ENCODE data around the gene CREB3L2. TPM values are rescaled to one million over a fixed set of nuclear protein-coding genes. Genes with fewer than 3 reads are reported as not detected.

CREB3L2 gene
- total and polyA plus RNA-seq, 5 donors: 10.7 to 75.1 (median 37.8) TPM

GRCh38 chr7:137981668-137982067 is 20.2 kb downstream of the CREB3L2 start:
- no peak for ATAC-seq
- H3K4me1 ChIP-seq (ENCODE audit: control insufficient read depth, insufficient read depth, low read length): peaks cover 25% of the 10 kb centered on the region
- H3K9me3 ChIP-seq (ENCODE audit: control insufficient read depth, low read length): no peaks in the 10 kb centered on the region
- DNase-seq: no peak
- no peak overlapping the region for H3K27ac ChIP-seq (ENCODE audit: low read length)
- no peak overlapping the region for H3K4me3 ChIP-seq (ENCODE audit: low read length)
- 64% methylated on average over 4 of the region's 4 CpGs for WGBS
- intact Hi-C loops (cut with DNase I): no loop called here
- no peaks in the 10 kb centered on the region for H3K27me3 ChIP-seq (ENCODE audit: control insufficient read depth, insufficient read depth)

- H3K9me3 ChIP-seq (ENCODE audit: control insufficient read depth, low read length): no peaks in the 10 kb centered on the region
- intact Hi-C loops (cut with DNase I): no loop called here
- no peak overlapping the region for H3K4me3 ChIP-seq (ENCODE audit: low read length)
- peaks cover 21% of the 10 kb centered on the region for H3K4me1 ChIP-seq (ENCODE audit: control insufficient read depth, insufficient read depth, low read length)
- ATAC-seq: no peak
- no peaks in the 10 kb centered on the region for H3K27me3 ChIP-seq (ENCODE audit: control insufficient read depth, insufficient read depth)
- no peak overlapping the region for H3K27ac ChIP-seq (ENCODE audit: low read length)
- DNase-seq: no peak
Observed at GRCh38 chr7:137981175-137981574, 20.7 kb downstream of the CREB3L2 start.

GRCh38 chr7:137980308-137980707 is 21.6 kb downstream of the CREB3L2 start:
- peaks cover 20% of the 10 kb centered on the region for H3K4me1 ChIP-seq (ENCODE audit: control insufficient read depth, insufficient read depth, low read length)
- no peaks in the 10 kb centered on the region for H3K9me3 ChIP-seq (ENCODE audit: control insufficient read depth, low read length)
- H3K4me3 ChIP-seq (ENCODE audit: low read length): no peak overlapping the region
- ATAC-seq: no peak
- WGBS: 94% methylated on average over 2 of the region's 2 CpGs
- H3K27me3 ChIP-seq (ENCODE audit: control insufficient read depth, insufficient read depth): no peaks in the 10 kb centered on the region
- intact Hi-C loops (cut with DNase I): no loop called here
- no peak overlapping the region for H3K27ac ChIP-seq (ENCODE audit: low read length)
- DNase-seq: no peak

- Histone ChIP-seq H3K27me3 (ENCODE audit: control insufficient read depth, insufficient read depth) (no peaks in the 10 kb centered on the region), H3K9me3 (ENCODE audit: control insufficient read depth, low read length) (no peaks in the 10 kb centered on the region), H3K27ac (ENCODE audit: low read length) (peak overlapping the region; percentile 88), H3K4me1 (ENCODE audit: control insufficient read depth, insufficient read depth, low read length) (peaks cover 21% of the 10 kb centered on the region), H3K4me3 (ENCODE audit: low read length) (no peak overlapping the region)
- DNase-seq: peak; percentile 70 to 77 (median 75)
- 42% methylated on average over 10 of the region's 10 CpGs for WGBS
- intact Hi-C loops (cut with DNase I): no loop called here
- peak; percentile 88 to 92 for ATAC-seq
Observed at GRCh38 chr7:137978464-137979237, 23.2 kb downstream of the CREB3L2 start.

- Histone ChIP-seq H3K27ac (ENCODE audit: low read length) (no peak overlapping the region), H3K4me3 (ENCODE audit: low read length) (no peak overlapping the region), H3K9me3 (ENCODE audit: control insufficient read depth, low read length) (no peaks in the 10 kb centered on the region), H3K27me3 (ENCODE audit: control insufficient read depth, insufficient read depth) (no peaks in the 10 kb centered on the region), H3K4me1 (ENCODE audit: control insufficient read depth, insufficient read depth, low read length) (peaks cover 17% of the 10 kb centered on the region)
- WGBS: 70% methylated on average over 4 of the region's 4 CpGs
- ATAC-seq: no peak
- DNase-seq: no peak
- intact Hi-C loops (cut with DNase I): no loop called here
Observed at GRCh38 chr7:137977173-137977572, 24.7 kb downstream of the CREB3L2 start.

GRCh38 chr7:137976696-137977095 is 25.2 kb downstream of the CREB3L2 start:
- H3K27ac ChIP-seq (ENCODE audit: low read length): no peak overlapping the region
- H3K4me1 ChIP-seq (ENCODE audit: control insufficient read depth, insufficient read depth, low read length): peaks cover 17% of the 10 kb centered on the region
- WGBS: 54% methylated on average over 5 of the region's 5 CpGs
- no peak overlapping the region for H3K4me3 ChIP-seq (ENCODE audit: low read length)
- no peak for DNase-seq
- no peak for ATAC-seq
- H3K27me3 ChIP-seq (ENCODE audit: control insufficient read depth, insufficient read depth): no peaks in the 10 kb centered on the region
- no peaks in the 10 kb centered on the region for H3K9me3 ChIP-seq (ENCODE audit: control insufficient read depth, low read length)
- intact Hi-C loops (cut with DNase I): no loop called here

GRCh38 chr7:137976232-137976631 is 25.7 kb downstream of the CREB3L2 start:
- intact Hi-C loops (cut with DNase I): no loop called here
- no peaks in the 10 kb centered on the region for H3K9me3 ChIP-seq (ENCODE audit: control insufficient read depth, low read length)
- 84% methylated on average over 3 of the region's 3 CpGs for WGBS
- DNase-seq (no peak), ATAC-seq (no peak)
- H3K27me3 ChIP-seq (ENCODE audit: control insufficient read depth, insufficient read depth): no peaks in the 10 kb centered on the region
- peak overlapping the region; percentile 65 for H3K27ac ChIP-seq (ENCODE audit: low read length)
- H3K4me3 ChIP-seq (ENCODE audit: low read length): no peak overlapping the region
- H3K4me1 ChIP-seq (ENCODE audit: control insufficient read depth, insufficient read depth, low read length): peaks cover 17% of the 10 kb centered on the region

- Histone ChIP-seq H3K27me3 (ENCODE audit: control insufficient read depth, insufficient read depth) (no peaks in the 10 kb centered on the region), H3K4me1 (ENCODE audit: control insufficient read depth, insufficient read depth, low read length) (peaks cover 17% of the 10 kb centered on the region), H3K27ac (ENCODE audit: low read length) (peak overlapping the region; percentile 65), H3K9me3 (ENCODE audit: control insufficient read depth, low read length) (no peaks in the 10 kb centered on the region), H3K4me3 (ENCODE audit: low read length) (no peak overlapping the region)
- intact Hi-C loops (cut with DNase I): no loop called here
- ATAC-seq (no peak), DNase-seq (no peak)
- 54% methylated on average over 2 of the region's 2 CpGs for WGBS
Observed at GRCh38 chr7:137975768-137976167, 26.1 kb downstream of the CREB3L2 start.

- Histone ChIP-seq H3K4me3 (ENCODE audit: low read length) (no peak overlapping the region), H3K9me3 (ENCODE audit: control insufficient read depth, low read length) (no peaks in the 10 kb centered on the region), H3K4me1 (ENCODE audit: control insufficient read depth, insufficient read depth, low read length) (peaks cover 17% of the 10 kb centered on the region), H3K27me3 (ENCODE audit: control insufficient read depth, insufficient read depth) (no peaks in the 10 kb centered on the region), H3K27ac (ENCODE audit: low read length) (peak overlapping the region; percentile 39)
- intact Hi-C loops (cut with DNase I): no loop called here
- peak; percentile 62 to 81 (median 74) for DNase-seq
- 40% methylated on average over 3 of the region's 3 CpGs for WGBS
- ATAC-seq: peak; percentile 57 to 76
Observed at GRCh38 chr7:137975221-137975620, 26.7 kb downstream of the CREB3L2 start.

GRCh38 chr7:137974766-137975165 is 27.1 kb downstream of the CREB3L2 start:
- Histone ChIP-seq H3K9me3 (ENCODE audit: control insufficient read depth, low read length) (no peaks in the 10 kb centered on the region), H3K4me3 (ENCODE audit: low read length) (no peak overlapping the region), H3K27ac (ENCODE audit: low read length) (peak overlapping the region; percentile 42), H3K27me3 (ENCODE audit: control insufficient read depth, insufficient read depth) (no peaks in the 10 kb centered on the region), H3K4me1 (ENCODE audit: control insufficient read depth, insufficient read depth, low read length) (peaks cover 17% of the 10 kb centered on the region)
- 67% methylated on average over 2 of the region's 2 CpGs for WGBS
- intact Hi-C loops (cut with DNase I): no loop called here
- no peak for DNase-seq
- no peak for ATAC-seq

- H3K9me3 ChIP-seq (ENCODE audit: control insufficient read depth, low read length): no peaks in the 10 kb centered on the region
- no peak overlapping the region for H3K4me3 ChIP-seq (ENCODE audit: low read length)
- peaks cover 25% of the 10 kb centered on the region for H3K4me1 ChIP-seq (ENCODE audit: control insufficient read depth, insufficient read depth, low read length)
- intact Hi-C loops (cut with DNase I): no loop called here
- no peak overlapping the region for H3K27ac ChIP-seq (ENCODE audit: low read length)
- 19% methylated on average over 8 of the region's 8 CpGs for WGBS
- no peaks in the 10 kb centered on the region for H3K27me3 ChIP-seq (ENCODE audit: control insufficient read depth, insufficient read depth)
- ATAC-seq (peak; percentile 70 to 73), DNase-seq (peak; percentile 56 to 89 (median 76))
Observed at GRCh38 chr7:137970253-137970975, 31.5 kb downstream of the CREB3L2 start.
